ENCODE results near the gene CDH3. TPM values are rescaled to one million over a fixed set of nuclear protein-coding genes. Genes with fewer than 3 reads are reported as not detected.

Gene CDH3
- total and polyA plus RNA-seq, 2 of the 13 experiments (the other 11 are each of a cell fraction or from before 2014, with no cell fraction given): 0.11 TPM; not detected in 1

DNA sequence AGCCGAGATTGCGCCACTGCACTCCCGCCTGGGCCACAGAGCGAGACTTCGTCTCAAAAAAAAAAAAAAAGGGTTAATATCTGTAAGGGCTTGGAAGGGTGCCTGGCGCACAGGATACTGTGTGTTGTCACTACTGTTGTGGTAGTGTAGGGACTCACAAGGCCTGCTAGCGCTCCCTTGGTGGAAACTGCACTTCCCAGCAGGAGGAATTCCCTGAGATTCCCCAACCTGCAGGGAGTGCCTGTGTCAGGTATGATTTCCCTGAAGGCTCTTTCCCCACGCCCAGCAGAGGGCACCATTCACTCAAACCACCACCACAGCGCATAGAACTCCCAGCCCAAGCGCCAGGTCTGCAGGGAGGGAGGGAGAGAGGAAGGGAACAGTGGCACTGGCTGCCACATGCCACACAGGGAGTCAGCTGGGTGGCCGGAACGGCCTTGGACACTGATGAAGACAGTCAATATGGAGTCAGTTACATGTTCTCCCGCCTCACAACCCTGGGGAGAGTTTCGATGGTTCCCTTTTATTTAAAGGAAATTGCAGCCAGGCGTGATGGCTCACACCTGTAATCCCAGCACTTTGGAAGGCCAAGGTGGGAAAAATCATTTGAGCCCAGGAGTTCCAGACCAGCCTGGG is 59.2 kb downstream of the CDH3 start (continued):
- TF ChIP-seq, protein P1, sequence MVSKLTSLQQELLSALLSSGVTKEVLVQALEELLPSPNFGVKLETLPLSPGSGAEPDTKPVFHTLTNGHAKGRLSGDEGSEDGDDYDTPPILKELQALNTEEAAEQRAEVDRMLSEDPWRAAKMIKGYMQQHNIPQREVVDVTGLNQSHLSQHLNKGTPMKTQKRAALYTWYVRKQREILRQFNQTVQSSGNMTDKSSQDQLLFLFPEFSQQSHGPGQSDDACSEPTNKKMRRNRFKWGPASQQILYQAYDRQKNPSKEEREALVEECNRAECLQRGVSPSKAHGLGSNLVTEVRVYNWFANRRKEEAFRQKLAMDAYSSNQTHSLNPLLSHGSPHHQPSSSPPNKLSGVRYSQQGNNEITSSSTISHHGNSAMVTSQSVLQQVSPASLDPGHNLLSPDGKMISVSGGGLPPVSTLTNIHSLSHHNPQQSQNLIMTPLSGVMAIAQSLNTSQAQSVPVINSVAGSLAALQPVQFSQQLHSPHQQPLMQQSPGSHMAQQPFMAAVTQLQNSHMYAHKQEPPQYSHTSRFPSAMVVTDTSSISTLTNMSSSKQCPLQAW (CRISPR knock-in tag; IDR thresholded peaks at IDR 0.05): peak; percentile 90
- TF ChIP-seq ZNF768 (CRISPR knock-in tag; IDR thresholded peaks at IDR 0.05) (no peak; the same call in 1 of the 2 replicates), ZNF660 (CRISPR knock-in tag; IDR thresholded peaks at IDR 0.05; ENCODE audit: borderline replicate concordance, low read depth) (no peak), ZNF737 (CRISPR knock-in tag; IDR thresholded peaks at IDR 0.05; ENCODE audit: borderline replicate concordance) (no peak), GABPA (IDR thresholded peaks at IDR 0.05; ENCODE audit: low read depth, low read length) (no peak), GABPA (CRISPR knock-in tag; IDR thresholded peaks at IDR 0.05; ENCODE audit: low read depth) (0 out of 2 replicates have a peak, but pooled peaks have one; percentile 15), FOXJ3 (CRISPR knock-in tag; IDR thresholded peaks at IDR 0.05; ENCODE audit: borderline replicate concordance) (no peak), ZNF382 (CRISPR knock-in tag; IDR thresholded peaks at IDR 0.05; ENCODE audit: borderline replicate concordance) (no peak), HDAC6 (IDR thresholded peaks at IDR 0.05; ENCODE audit: low read depth, low read length) (no peak)
- TF ChIP-seq, protein P2, sequence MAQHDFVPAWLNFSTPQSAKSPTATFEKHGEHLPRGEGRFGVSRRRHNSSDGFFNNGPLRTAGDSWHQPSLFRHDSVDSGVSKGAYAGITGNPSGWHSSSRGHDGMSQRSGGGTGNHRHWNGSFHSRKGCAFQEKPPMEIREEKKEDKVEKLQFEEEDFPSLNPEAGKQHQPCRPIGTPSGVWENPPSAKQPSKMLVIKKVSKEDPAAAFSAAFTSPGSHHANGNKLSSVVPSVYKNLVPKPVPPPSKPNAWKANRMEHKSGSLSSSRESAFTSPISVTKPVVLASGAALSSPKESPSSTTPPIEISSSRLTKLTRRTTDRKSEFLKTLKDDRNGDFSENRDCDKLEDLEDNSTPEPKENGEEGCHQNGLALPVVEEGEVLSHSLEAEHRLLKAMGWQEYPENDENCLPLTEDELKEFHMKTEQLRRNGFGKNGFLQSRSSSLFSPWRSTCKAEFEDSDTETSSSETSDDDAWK (CRISPR knock-in tag; IDR thresholded peaks at IDR 0.05): no peak
- TF ChIP-seq, protein P3, sequence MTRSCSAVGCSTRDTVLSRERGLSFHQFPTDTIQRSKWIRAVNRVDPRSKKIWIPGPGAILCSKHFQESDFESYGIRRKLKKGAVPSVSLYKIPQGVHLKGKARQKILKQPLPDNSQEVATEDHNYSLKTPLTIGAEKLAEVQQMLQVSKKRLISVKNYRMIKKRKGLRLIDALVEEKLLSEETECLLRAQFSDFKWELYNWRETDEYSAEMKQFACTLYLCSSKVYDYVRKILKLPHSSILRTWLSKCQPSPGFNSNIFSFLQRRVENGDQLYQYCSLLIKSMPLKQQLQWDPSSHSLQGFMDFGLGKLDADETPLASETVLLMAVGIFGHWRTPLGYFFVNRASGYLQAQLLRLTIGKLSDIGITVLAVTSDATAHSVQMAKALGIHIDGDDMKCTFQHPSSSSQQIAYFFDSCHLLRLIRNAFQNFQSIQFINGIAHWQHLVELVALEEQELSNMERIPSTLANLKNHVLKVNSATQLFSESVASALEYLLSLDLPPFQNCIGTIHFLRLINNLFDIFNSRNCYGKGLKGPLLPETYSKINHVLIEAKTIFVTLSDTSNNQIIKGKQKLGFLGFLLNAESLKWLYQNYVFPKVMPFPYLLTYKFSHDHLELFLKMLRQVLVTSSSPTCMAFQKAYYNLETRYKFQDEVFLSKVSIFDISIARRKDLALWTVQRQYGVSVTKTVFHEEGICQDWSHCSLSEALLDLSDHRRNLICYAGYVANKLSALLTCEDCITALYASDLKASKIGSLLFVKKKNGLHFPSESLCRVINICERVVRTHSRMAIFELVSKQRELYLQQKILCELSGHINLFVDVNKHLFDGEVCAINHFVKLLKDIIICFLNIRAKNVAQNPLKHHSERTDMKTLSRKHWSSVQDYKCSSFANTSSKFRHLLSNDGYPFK (CRISPR knock-in tag; IDR thresholded peaks at IDR 0.05; ENCODE audit: borderline replicate concordance): peak; percentile 48; the same call in 1 of the 2 replicates
- TF ChIP-seq, protein P4, sequence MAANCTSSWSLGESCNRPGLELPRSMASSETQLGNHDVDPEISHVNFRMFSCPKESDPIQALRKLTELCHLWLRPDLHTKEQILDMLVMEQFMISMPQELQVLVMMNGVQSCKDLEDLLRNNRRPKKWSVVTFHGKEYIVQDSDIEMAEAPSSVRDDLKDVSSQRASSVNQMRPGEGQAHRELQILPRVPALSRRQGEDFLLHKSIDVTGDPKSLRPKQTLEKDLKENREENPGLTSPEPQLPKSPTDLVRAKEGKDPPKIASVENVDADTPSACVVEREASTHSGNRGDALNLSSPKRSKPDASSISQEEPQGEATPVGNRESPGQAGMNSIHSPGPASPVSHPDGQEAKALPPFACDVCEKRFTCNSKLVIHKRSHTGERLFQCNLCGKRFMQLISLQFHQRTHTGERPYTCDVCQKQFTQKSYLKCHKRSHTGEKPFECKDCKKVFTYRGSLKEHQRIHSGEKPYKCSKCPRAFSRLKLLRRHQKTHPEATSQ (CRISPR knock-in tag; IDR thresholded peaks at IDR 0.05; ENCODE audit: borderline replicate concordance): no peak
